Measurements from ENCODE around the gene TMEM80.
"Not testable (repeated sequence)": the region's sequence is repeated elsewhere in the genome, so short reads cannot be mapped to it uniquely, and the experiment has no call there.

TMEM80 gene

DNA sequence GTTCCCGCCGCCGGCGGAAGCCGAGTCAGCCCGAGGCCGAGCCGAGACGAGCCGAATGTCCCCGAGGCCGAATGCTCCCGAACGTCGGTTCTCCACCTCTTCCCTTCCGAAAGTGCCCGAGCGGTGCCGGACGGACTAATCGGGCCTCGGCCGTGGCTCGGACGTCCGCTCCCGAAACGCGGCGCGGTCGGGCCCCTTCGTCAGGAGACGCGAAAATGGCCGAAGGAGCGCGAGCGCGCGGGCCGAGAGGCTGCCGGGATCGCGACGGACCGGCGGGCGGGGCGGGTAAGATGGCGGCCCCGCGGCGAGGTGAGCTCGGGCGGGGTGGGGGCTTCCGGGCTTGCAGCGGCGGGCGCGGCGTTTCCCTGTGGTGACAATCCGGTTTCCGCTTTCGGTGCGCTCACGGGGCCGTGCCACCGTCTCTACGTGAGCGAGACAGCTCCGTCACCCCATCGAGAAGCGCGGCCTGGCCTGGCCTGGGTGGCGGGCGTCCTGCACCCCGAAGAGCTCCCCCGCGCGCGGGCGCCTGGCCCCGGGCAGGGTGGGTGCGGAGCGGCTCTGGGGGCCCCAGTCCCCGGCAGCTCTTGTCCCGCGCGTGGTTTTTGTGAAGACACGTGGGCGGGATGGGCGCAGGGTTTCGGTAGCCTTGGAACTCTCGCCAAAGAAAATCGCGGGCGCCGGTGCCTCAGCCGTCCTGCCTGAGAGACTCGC lies at the start of gene TMEM80:
Gene TMEM80, plus strand, starts transcription at position 279 of the 711 bp plus-strand sequence. Its CDS starts 12 bp downstream, at position 291.
- DNase-seq, result peak; percentile 84

DNA sequence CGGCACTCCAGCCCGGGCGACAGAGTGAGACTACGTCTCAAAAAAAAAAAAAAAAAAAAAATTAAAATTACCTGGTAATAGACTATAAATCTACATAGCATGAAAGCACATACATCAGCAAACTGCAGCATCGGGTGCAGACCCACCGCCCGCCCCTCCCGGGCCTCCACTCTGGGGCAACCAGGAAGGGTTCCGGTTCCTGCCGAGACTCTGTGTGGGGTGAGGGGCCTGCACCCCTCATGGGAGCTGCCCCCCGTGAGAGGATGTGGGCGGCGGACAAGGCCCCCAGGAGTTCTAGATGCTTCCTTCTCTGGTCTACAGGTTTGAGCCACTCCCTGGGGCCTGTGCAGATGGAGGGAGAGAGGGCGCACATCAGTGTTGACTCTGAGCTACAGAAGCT lies 49.4 kb upstream of the TMEM80 start:
- DNase-seq, result no peak

DNA sequence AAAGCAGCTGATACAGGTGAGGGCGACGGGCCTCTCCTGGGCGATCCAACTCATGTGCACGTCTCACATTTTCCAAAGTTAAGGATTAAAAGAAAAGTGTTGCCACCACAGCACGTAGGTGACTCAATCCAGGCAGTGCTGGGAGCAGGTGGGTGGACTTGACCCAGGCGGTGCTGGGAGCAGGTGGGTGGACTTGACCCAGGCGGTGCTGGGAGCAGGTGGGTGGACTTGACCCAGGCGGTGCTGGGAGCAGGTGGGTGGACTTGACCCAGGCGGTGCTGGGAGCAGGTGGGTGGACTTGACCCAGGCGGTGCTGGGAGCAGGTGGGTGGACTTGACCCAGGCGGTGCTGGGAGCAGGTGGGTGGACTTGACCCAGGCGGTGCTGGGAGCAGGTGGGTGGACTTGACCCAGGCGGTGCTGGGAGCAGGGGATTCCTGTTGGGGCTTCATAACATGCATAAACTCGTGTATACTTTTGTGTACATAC lies 47.9 kb upstream of the TMEM80 start:
- DNase-seq, result not testable (repeated sequence)

- DNase-seq, result no peak
These were observed 45.1 kb upstream of the TMEM80 start for GRCh38 chr11:650482-650881.

- DNase-seq, result not testable (repeated sequence)
These were observed 42.5 kb upstream of the TMEM80 start for GRCh38 chr11:653136-653535.

DNA sequence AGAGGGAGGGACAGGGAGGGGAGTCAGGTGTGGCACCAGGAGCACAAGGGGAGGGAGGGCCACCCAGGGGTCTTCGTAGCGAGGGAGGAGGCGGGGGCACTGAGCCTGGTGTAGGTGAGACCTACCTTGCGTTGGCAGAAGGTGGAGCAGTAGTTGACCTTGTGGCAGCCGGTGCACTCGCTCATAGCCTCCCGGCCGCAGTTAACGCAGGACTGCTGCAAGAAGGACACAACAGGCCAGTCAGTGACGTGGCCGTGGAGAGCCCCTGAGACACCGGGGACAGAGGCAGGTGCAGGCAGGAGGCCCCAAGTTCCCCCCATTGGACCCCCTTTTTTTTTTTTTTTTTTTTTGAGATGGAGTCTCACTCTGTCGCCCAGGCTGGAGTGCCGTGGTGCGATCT lies 41.8 kb upstream of the TMEM80 start:
- DNase-seq, result no peak

- not testable (repeated sequence) for DNase-seq
These were observed 41.2 kb upstream of the TMEM80 start for GRCh38 chr11:654444-654843.

DNA sequence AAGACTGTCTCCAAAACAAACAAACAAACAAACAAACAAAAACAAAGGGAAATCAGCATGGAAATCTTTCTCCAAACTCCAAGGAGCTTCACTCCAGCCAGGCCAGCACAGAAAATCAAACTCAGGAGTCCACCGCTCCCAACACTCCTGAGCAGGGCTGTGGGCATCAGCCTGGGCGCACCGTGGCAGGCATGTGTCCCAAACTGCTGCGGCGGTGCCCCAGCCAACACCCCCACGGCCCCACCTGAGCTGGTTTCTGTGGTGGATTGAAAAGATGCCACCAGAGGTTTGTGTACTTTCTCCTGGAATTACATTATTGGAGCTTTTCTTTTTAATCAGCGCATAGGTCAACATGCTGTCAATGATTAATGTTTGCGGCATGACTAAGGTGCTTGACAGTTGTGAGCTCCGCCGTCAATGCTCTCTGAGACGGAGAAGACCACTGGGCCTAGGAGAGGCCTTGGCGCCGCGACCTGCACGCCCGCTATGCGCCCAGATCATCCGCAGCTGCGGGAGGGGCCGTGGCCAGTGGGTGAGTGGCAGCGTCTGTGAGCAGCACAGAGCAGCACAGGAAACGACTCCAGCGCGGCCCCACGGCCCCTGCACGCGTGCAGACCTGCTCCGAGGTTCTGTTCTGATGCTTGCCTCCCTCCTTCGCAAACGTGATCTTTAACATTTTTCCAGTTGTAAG lies 40.4 kb upstream of the TMEM80 start:
- DNase-seq, result no peak

DNA sequence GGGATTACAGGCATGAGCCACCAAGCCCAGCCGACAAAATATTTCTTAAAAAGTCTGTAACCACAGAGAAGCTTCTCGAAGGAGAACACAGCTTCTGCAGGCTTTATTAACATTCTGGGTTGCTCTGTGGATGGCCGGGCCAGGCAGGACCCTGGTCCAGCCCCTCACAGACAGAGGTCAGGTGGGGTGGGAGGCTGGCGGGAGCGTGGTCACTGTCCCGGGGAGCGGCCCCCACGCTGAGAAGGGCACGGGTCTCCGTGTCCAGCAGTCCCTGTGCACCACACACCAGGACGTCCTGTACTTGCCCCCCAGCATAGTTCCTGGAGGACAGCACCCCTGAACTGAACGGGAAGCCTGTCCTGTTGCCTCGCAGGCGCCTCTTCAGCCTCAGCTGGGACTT lies 39.2 kb upstream of the TMEM80 start:
- no peak for DNase-seq

GRCh38 chr11:656866-657265 lies 38.8 kb upstream of the TMEM80 start:
- no peak for DNase-seq

DNA sequence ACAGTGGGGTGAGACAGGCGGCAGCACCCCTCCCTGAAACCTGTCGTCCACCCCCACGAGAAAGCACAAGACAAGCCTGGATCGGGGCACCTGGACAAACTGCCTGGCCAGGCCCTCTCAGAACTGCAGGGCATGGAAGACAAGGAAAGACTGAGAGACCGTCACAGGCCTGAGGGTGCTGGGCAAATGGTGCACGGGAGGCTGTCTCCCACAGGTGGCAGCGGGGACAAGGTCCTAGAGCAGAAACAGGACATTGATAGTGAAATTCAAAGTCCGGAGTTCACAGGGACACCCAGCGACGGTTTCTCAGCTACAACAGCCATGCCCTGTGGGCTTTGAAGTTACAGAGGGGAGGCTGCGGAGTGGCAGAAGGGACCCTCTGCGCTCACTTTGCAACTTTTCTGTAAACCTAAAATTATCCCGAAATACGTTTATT lies 37.9 kb upstream of the TMEM80 start:
- no peak for DNase-seq

GRCh38 chr11:659532-660085 lies 36.0 kb upstream of the TMEM80 start:
- DNase-seq, result no peak

- DNase-seq, result no peak
These were observed 35.3 kb upstream of the TMEM80 start for GRCh38 chr11:660281-660680.

GRCh38 chr11:660681-661444 lies 34.8 kb upstream of the TMEM80 start:
- no peak for DNase-seq

DNA sequence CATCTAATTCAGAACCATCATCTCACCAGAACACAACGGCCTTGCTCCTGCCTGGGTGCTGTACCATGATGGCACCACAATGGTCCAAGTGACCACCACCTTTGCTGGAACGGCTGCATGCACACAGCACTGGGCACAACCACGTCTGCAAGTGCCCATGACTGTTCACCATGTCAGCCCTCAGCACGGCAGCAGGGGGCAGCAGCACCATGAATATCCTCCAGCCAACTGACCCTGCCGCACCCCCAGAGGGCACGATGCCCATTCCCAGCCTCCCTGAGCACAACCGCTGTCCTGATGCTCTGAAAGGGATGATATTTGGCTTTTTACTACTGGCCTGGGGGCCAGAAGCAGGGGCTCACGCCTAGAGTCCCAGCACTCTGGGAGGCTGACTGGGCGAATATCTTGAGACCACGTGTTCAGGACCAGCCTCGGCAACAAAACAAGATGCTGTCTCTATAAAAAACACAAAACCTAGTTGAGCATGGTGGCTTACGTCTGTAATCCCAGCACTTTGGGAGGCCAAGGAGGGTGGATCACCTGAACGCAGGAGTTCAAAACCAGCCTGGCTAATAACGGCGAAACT lies 32.8 kb upstream of the TMEM80 start:
- no peak for DNase-seq

DNA sequence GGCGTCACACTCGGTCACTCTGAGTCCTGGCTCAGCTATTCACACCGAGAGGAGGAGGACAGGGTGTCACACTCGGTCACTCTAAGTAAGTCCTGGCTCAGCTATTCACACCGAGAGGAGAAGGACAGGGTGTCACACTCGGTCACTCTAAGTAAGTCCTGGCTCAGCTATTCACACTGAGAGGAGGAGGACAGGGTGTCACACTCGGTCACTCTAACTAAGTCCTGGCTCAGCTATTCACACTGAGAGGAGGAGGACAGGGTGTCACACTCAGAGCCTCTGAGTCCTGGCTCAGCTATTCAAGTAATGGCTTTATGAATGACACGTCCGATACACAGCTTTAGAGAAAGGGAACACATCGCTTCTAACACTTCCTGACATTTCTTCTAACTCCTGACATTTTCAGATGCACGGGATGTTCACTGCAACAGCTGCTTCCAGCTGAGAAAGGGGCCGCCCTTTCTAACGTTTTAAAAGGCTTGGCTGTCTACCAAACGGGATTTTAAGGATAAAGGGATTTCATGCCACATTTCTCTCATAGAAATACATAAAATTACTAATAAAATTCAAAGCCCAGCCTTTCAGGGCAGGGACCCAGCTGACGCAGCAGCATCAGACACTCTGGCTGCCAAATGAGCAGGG lies 30.4 kb upstream of the TMEM80 start:
- DNase-seq, result no peak

- no peak for DNase-seq
These were observed 29.8 kb upstream of the TMEM80 start for GRCh38 chr11:665704-666281.

- no peak for DNase-seq
These were observed 21.8 kb upstream of the TMEM80 start for GRCh38 chr11:673866-674265.

GRCh38 chr11:674406-674805 lies 21.2 kb upstream of the TMEM80 start:
- no peak for DNase-seq

DNA sequence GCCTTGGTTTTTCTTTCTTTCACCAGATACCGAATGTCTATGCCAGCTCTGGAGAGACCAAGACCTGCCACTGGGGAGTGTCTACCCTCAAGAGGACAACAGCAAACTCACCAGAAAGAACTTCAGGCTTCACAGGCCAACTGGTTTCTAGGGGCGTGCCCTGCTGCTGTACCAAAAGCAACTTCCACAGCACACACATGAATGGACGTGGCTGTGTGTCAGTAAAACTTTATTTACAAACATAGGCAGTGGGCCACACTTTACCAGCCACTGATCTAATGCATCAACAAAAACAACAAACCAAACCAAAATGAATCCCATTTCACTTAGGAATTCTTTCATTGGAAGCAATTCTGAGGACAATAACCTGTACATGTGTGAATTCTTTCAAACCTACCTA lies 17.3 kb upstream of the TMEM80 start:
- no peak for DNase-seq

GRCh38 chr11:679271-680207 lies 16.1 kb upstream of the TMEM80 start:
- no peak for DNase-seq
